K562 (cell line): ENCODE data around the gene TRERF1. TPM values are rescaled to one million over a fixed set of nuclear protein-coding genes. Genes with fewer than 3 reads are reported as not detected.

Source experiments
- BMI1 ChIP-seq: fragments of 150-350 bp; IDR thresholded peaks from 2 replicates; pipeline ENCODE4 v1.6.1; 2014; ENCODE audit warnings: low read length
- CHD1 ChIP-seq: fragments of 200-600 bp; sonication (generic); IDR thresholded peaks from one replicate; pipeline ENCODE4 v1.6.1; 2012; ENCODE audit warnings: mild to moderate bottlenecking, moderate library complexity, low read length, inconsistent platforms
- CTBP1 ChIP-seq: fragments of 450-650 bp; IDR thresholded peaks from 2 replicates; pipeline ENCODE4 v1.6.1; 2016; ENCODE audit warnings: borderline replicate concordance
- GABPA ChIP-seq: fragments of 200-800 bp; sonication (Bioruptor generic); conservative IDR thresholded peaks from 2 replicates; pipeline ENCODE4 v1.6.1; 2016; ENCODE audit warnings: low read depth, missing genetic modification characterization, missing compliant biosample characterization
- HIVEP1 ChIP-seq: fragments of 250-450 bp; sonication (Bioruptor Pico); IDR thresholded peaks from 2 replicates; pipeline ENCODE4 v1.4.0; 2020; ENCODE audit warnings: mild to moderate bottlenecking
- ILF3 ChIP-seq: fragments of 450-650 bp; IDR thresholded peaks from 2 replicates; pipeline ENCODE4 v1.6.1; 2018; ENCODE audit warnings: antibody characterized with exemption, mild to moderate bottlenecking, moderate library complexity, borderline replicate concordance
- JUND ChIP-seq, 2 experiments: IDR thresholded peaks; 2 replicates in 1 of 2; 3 replicates in 1 of 2; pipeline ENCODE4 v1.6.1; 2011; ENCODE audit warnings: borderline replicate concordance in 2 of 2, low read depth in 2 of 2, low read length in 2 of 2, improper control_type of control experiment in 1 of 2, missing biosample characterization in 1 of 2, missing genetic modification characterization in 1 of 2, missing genetic modification reagents in 1 of 2
- OTX1 ChIP-seq: fragments of 450-650 bp; formaldehyde crosslinking; IDR thresholded peaks from 2 replicates; pipeline ENCODE4 v1.4.0; 2022; ENCODE audit warnings: mild to moderate bottlenecking
- PHF20 ChIP-seq: fragments of 450-650 bp; IDR thresholded peaks from 2 replicates; pipeline ENCODE4 v1.6.1; 2018; ENCODE audit not compliant: partially characterized antibody
- RBM17 ChIP-seq: fragments of 200-400 bp; formaldehyde crosslinking; IDR thresholded peaks from 2 replicates; pipeline ENCODE4 v1.6.1; 2017; ENCODE audit warnings: low read depth, mild to moderate bottlenecking, low read length, borderline replicate concordance
- RBM22 ChIP-seq: fragments of 200-400 bp; formaldehyde crosslinking; IDR thresholded peaks from 2 replicates; pipeline ENCODE4 v1.6.1; 2018; ENCODE audit warnings: low read length, low read depth; ENCODE audit not compliant: poor library complexity, severe bottlenecking
- SMARCB1 ChIP-seq: IDR thresholded peaks from 2 replicates; pipeline ENCODE4 v1.6.1; 2011; ENCODE audit warnings: improper control_type of control experiment, low read depth; ENCODE audit not compliant: insufficient read length
- SMARCC2 ChIP-seq: fragments of 450-650 bp; IDR thresholded peaks from 2 replicates; pipeline ENCODE4 v1.6.1; 2017; ENCODE audit warnings: antibody characterized with exemption, moderate library complexity, mild to moderate bottlenecking, low read depth
- TEAD1 ChIP-seq, 2 experiments: fragments of 450-650 bp in 1 of 2; sonication (generic) in 1 of 2; formaldehyde crosslinking; IDR thresholded peaks; 2 replicates each; pipeline versions ENCODE4 v1.4.0 to v1.8.0; 2020 to 2022; ENCODE audit warnings: mild to moderate bottlenecking in 2 of 2, missing genetic modification reagents in 1 of 2
- THRAP3 ChIP-seq: fragments of 450-650 bp; IDR thresholded peaks from 2 replicates; pipeline ENCODE4 v1.6.1; 2016; ENCODE audit warnings: mild to moderate bottlenecking, inconsistent platforms, borderline replicate concordance
- WHSC1 ChIP-seq: IDR thresholded peaks from one replicate; pipeline ENCODE4 v1.6.1; 2012; ENCODE audit warnings: low read length, control low read depth, inconsistent platforms
- ZC3H11A ChIP-seq: IDR thresholded peaks from 2 replicates; pipeline ENCODE4 v1.6.1; 2012; ENCODE audit warnings: low read depth, low read length, improper control_type of control experiment
- ZKSCAN1 ChIP-seq: fragments of 150-350 bp; IDR thresholded peaks from 2 replicates; pipeline ENCODE4 v1.6.1; 2016; ENCODE audit warnings: low read depth, low read length
- ZNF146 ChIP-seq: IDR thresholded peaks from one replicate; pipeline ENCODE4 v1.6.1; 2018; ENCODE audit warnings: missing compliant biosample characterization; ENCODE audit not compliant: unreplicated experiment
- ZNF408 ChIP-seq: fragments of 250-450 bp; sonication (Bioruptor Pico); IDR thresholded peaks from 2 replicates; pipeline ENCODE4 v1.4.0; 2020; ENCODE audit warnings: low read depth, mild to moderate bottlenecking, moderate library complexity
- ZZZ3 ChIP-seq: fragments of 450-650 bp; IDR thresholded peaks from 2 replicates; pipeline ENCODE4 v1.6.1; 2016; ENCODE audit warnings: antibody characterized with exemption, mild to moderate bottlenecking, moderate library complexity
- polyA plus RNA-seq, 8 experiments: library from polyadenylated mRNA; depleted of rRNA in 4 of 8; stranded (reverse) in 5 of 8; unstranded in 3 of 8; fragments of >200 nt; fragmentation: Nextera tagmentation in 2 of 8; fragmentation: Illumina TruSeq in 1 of 8; extraction: Ambion mirVana in 2 of 8; extraction: Trizol in 1 of 8; gene quantifications; 2 replicates each; pipeline versions ENCODE4 v1.2.1 to v1.2.3, GENCODE V29; 2011 to 2014; ENCODE audit warnings: inconsistent platforms in 1 of 8, missing spikeins in 1 of 8
- total RNA-seq, 7 experiments: library from RNA; depleted of rRNA in 6 of 7; stranded (reverse); fragments of >200 nt in 6 of 7; fragmentation: Illumina TruSeq in 2 of 7; extraction: Trizol in 2 of 7; gene quantifications; 2 replicates each; pipeline versions ENCODE4 v1.2.1 to v1.2.3, GENCODE V29; 2011 to 2021; ENCODE audit warnings: low replicate concordance in 1 of 7
- TF ChIP-seq, protein P1 (sequence below): fragments of 250-450 bp; sonication (Bioruptor Pico); IDR thresholded peaks from 2 replicates; pipeline ENCODE4 v1.8.0; 2021; ENCODE audit warnings: mild to moderate bottlenecking, moderate library complexity
- TF ChIP-seq, protein P2 (sequence below): fragments of 200-800 bp; sonication (Bioruptor generic); IDR thresholded peaks from 2 replicates; pipeline ENCODE4 v1.6.1; 2016; ENCODE audit warnings: missing genetic modification characterization, missing compliant biosample characterization

Gene TRERF1
- total and polyA plus RNA-seq, 9 of the 15 experiments (the other 6 are each of a cell fraction or from before 2014, with no cell fraction given): 0.04 to 0.20 (median 0.07) TPM; not detected in 3

DNA sequence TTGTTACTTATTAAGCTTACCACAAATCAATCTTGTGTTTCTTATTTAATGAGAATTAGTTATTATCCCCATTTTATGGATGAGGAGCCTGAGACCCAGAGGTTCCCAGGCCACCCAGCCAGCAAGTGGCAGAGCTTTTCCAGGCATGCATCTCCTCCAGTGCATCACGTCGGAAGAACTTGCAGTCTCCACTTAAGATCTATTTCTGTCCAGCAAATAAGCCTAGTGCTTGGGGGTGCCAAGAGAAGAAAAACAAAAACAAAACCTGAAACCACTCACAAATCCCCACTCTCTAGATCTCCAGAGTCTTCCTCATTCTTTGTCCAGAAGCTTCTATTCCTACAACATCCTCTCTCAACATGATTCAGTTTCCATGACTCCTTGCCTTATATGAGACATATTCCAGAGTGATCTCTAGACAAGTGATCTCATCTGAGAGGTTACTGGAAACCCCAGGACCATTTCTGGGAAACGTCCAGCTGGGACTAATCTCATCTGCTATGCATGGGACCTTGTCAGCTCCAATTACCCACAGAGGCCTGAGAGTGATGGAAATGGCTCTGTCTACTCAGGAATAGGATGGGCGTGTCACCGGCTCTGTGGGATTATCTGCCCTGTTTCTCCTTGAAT lies 261.1 kb downstream of the TRERF1 start (continued):
- TF ChIP-seq THRAP3 (no peak), BMI1 (no peak), SMARCC2 (no peak), ZKSCAN1 (no peak), ILF3 (no peak), WHSC1 (no peak), TEAD1 (CRISPR knock-in tag; IDR thresholded peaks at IDR 0.05) (no peak), SMARCB1 (no peak), CHD1 (no peak), ZC3H11A (no peak), CTBP1 (peak; percentile 67; the same call in 1 of the 2 replicates), HIVEP1 (CRISPR knock-in tag) (no peak), PHF20 (no peak), ZNF408 (CRISPR knock-in tag) (no peak), OTX1 (no peak), JUND (IDR thresholded peaks at IDR 0.05; ENCODE audit: borderline replicate concordance, low read depth, low read length) (peak; percentile 25; the same call in 1 of the 2 replicates), JUND (tag; IDR thresholded peaks at IDR 0.05; ENCODE audit: borderline replicate concordance, low read depth, low read length) (peak; percentile 56; the same call in 1 of the 3 replicates), RBM22 (no peak), ZNF146 (no peak), GABPA (tag) (no peak), ZZZ3 (no peak), RBM17 (no peak)
- TF ChIP-seq, protein P1, sequence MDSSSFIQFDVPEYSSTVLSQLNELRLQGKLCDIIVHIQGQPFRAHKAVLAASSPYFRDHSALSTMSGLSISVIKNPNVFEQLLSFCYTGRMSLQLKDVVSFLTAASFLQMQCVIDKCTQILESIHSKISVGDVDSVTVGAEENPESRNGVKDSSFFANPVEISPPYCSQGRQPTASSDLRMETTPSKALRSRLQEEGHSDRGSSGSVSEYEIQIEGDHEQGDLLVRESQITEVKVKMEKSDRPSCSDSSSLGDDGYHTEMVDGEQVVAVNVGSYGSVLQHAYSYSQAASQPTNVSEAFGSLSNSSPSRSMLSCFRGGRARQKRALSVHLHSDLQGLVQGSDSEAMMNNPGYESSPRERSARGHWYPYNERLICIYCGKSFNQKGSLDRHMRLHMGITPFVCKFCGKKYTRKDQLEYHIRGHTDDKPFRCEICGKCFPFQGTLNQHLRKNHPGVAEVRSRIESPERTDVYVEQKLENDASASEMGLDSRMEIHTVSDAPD: no peak
- TF ChIP-seq, protein P2, sequence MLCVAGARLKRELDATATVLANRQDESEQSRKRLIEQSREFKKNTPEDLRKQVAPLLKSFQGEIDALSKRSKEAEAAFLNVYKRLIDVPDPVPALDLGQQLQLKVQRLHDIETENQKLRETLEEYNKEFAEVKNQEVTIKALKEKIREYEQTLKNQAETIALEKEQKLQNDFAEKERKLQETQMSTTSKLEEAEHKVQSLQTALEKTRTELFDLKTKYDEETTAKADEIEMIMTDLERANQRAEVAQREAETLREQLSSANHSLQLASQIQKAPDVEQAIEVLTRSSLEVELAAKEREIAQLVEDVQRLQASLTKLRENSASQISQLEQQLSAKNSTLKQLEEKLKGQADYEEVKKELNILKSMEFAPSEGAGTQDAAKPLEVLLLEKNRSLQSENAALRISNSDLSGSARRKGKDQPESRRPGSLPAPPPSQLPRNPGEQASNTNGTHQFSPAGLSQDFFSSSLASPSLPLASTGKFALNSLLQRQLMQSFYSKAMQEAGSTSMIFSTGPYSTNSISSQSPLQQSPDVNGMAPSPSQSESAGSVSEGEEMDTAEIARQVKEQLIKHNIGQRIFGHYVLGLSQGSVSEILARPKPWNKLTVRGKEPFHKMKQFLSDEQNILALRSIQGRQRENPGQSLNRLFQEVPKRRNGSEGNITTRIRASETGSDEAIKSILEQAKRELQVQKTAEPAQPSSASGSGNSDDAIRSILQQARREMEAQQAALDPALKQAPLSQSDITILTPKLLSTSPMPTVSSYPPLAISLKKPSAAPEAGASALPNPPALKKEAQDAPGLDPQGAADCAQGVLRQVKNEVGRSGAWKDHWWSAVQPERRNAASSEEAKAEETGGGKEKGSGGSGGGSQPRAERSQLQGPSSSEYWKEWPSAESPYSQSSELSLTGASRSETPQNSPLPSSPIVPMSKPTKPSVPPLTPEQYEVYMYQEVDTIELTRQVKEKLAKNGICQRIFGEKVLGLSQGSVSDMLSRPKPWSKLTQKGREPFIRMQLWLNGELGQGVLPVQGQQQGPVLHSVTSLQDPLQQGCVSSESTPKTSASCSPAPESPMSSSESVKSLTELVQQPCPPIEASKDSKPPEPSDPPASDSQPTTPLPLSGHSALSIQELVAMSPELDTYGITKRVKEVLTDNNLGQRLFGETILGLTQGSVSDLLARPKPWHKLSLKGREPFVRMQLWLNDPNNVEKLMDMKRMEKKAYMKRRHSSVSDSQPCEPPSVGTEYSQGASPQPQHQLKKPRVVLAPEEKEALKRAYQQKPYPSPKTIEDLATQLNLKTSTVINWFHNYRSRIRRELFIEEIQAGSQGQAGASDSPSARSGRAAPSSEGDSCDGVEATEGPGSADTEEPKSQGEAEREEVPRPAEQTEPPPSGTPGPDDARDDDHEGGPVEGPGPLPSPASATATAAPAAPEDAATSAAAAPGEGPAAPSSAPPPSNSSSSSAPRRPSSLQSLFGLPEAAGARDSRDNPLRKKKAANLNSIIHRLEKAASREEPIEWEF (CRISPR knock-in tag): no peak
